HepG2 (cell line): Measurements from ENCODE around the gene MMS19. TPM values are rescaled to one million over a fixed set of nuclear protein-coding genes. Genes with fewer than 3 reads are reported as not detected.

Source experiments
- ATF4 ChIP-seq, 2 experiments: fragments of 450-650 bp in 1 of 2; sonication (generic) in 1 of 2; formaldehyde crosslinking; IDR thresholded peaks; 2 replicates each; pipeline versions ENCODE4 v1.5.0 to v1.8.0; 2020 to 2022; ENCODE audit warnings: mild to moderate bottlenecking in 1 of 2, missing genetic modification reagents in 1 of 2
- HINFP ChIP-seq: sonication (generic); formaldehyde crosslinking; IDR thresholded peaks from 2 replicates; pipeline ENCODE4 v1.4.0; 2020; ENCODE audit warnings: low read depth, mild to moderate bottlenecking, missing genetic modification reagents
- POLR2A ChIP-seq, 2 experiments: IDR thresholded peaks; 2 replicates each; pipeline ENCODE4 v1.6.1; 2011; ENCODE audit warnings: low read depth in 2 of 2, low read length in 2 of 2, mild to moderate bottlenecking in 1 of 2, moderate library complexity in 1 of 2; ENCODE audit not compliant: insufficient read depth in 1 of 2
- PRDM15 ChIP-seq: sonication (generic); formaldehyde crosslinking; IDR thresholded peaks from 2 replicates; pipeline ENCODE4 v1.4.0; 2020; ENCODE audit warnings: missing genetic modification reagents
- RAD21 ChIP-seq: fragments of 450-650 bp; formaldehyde crosslinking; IDR thresholded peaks from 2 replicates; pipeline ENCODE4 v1.5.0; 2020; ENCODE audit warnings: mild to moderate bottlenecking
- RARA ChIP-seq: IDR thresholded peaks from 2 replicates; pipeline ENCODE4 v1.6.1; 2016; ENCODE audit warnings: missing genetic modification reagents, missing compliant biosample characterization
- RBFOX2 ChIP-seq: fragments of 200-400 bp; formaldehyde crosslinking; IDR thresholded peaks from 2 replicates; pipeline ENCODE4 v1.6.1; 2017; ENCODE audit warnings: low read depth, mild to moderate bottlenecking, low read length
- YEATS2 ChIP-seq: sonication (generic); formaldehyde crosslinking; IDR thresholded peaks from 2 replicates; pipeline ENCODE4 v1.4.0; 2020; ENCODE audit warnings: missing genetic modification reagents, borderline replicate concordance
- ZBTB2 ChIP-seq: sonication (generic); formaldehyde crosslinking; IDR thresholded peaks from 2 replicates; pipeline ENCODE4 v1.8.0; 2022; ENCODE audit warnings: low read depth, missing genetic modification reagents
- ZBTB33 ChIP-seq: sonication (generic); formaldehyde crosslinking; IDR thresholded peaks from 2 replicates; pipeline ENCODE4 v1.4.0; 2020; ENCODE audit warnings: missing genetic modification reagents
- ZNF205 ChIP-seq: IDR thresholded peaks from 2 replicates; pipeline ENCODE4 v1.6.1; 2018; ENCODE audit warnings: missing biosample characterization, missing genetic modification reagents
- ZNF274 ChIP-seq: sonication (generic); formaldehyde crosslinking; IDR thresholded peaks from 2 replicates; pipeline ENCODE4 v1.5.1; 2020; ENCODE audit warnings: mild to moderate bottlenecking, missing genetic modification reagents
- ZNF44 ChIP-seq: sonication (generic); formaldehyde crosslinking; IDR thresholded peaks from 2 replicates; pipeline ENCODE4 v1.5.1; 2020; ENCODE audit warnings: mild to moderate bottlenecking, missing genetic modification reagents
- ZNF572 ChIP-seq: sonication (generic); formaldehyde crosslinking; IDR thresholded peaks from 2 replicates; pipeline ENCODE4 v1.5.1; 2020; ENCODE audit warnings: mild to moderate bottlenecking, missing genetic modification reagents
- ZNF878 ChIP-seq: sonication (generic); formaldehyde crosslinking; IDR thresholded peaks from 2 replicates; pipeline ENCODE4 v1.8.1; 2023; ENCODE audit warnings: mild to moderate bottlenecking, missing genetic modification reagents, moderate library complexity
- ZSCAN9 ChIP-seq: IDR thresholded peaks from 2 replicates; pipeline ENCODE4 v1.6.1; 2016; ENCODE audit warnings: borderline replicate concordance
- polyA plus RNA-seq, 8 experiments: library from polyadenylated mRNA; depleted of rRNA in 3 of 8; stranded (reverse) in 7 of 8; unstranded in 1 of 8; fragments of >200 nt; fragmentation: Illumina TruSeq in 4 of 8; extraction: Trizol in 4 of 8; gene quantifications; 2 replicates each; pipeline versions ENCODE4 v1.2.1 to v1.2.3, GENCODE V29; 2011 to 2016; ENCODE audit warnings: low read depth in 4 of 8, missing spikeins in 1 of 8, mixed read lengths in 1 of 8; ENCODE audit not compliant: insufficient read depth in 1 of 8
- total RNA-seq, 5 experiments: library from RNA; depleted of rRNA; stranded (reverse); fragments of >200 nt; fragmentation: Illumina TruSeq; extraction: Trizol; gene quantifications; 2 replicates each; pipeline ENCODE4 v1.2.3, GENCODE V29; 2016; ENCODE audit warnings: low read depth in 1 of 5
- TF ChIP-seq, protein P1 (sequence below): sonication (generic); formaldehyde crosslinking; IDR thresholded peaks from 2 replicates; pipeline ENCODE4 v1.8.0; 2022; ENCODE audit warnings: mild to moderate bottlenecking, missing genetic modification reagents, borderline replicate concordance

The MMS19 gene
- total and polyA plus RNA-seq, 2 of the 13 experiments (the other 11 are each of a cell fraction or from before 2014, with no cell fraction given), result 76.4 to 107 TPM

- peak; percentile 93 for TF ChIP-seq PRDM15 (CRISPR knock-in tag)
- TF ChIP-seq YEATS2 (CRISPR knock-in tag), result peak; percentile 72; the same call in 1 of the 2 replicates
- peak; percentile 97 for TF ChIP-seq RBFOX2
- 0 out of 2 replicates have a peak, but pooled peaks have one; percentile 1 for TF ChIP-seq RARA
- TF ChIP-seq ZNF205, result 0 out of 2 replicates have a peak, but pooled peaks have one; percentile 26
- TF ChIP-seq ZSCAN9 (CRISPR knock-in tag), result 0 out of 2 replicates have a peak, but pooled peaks have one; percentile 26
- peak; percentile 66 for TF ChIP-seq ZNF44 (CRISPR knock-in tag)
- TF ChIP-seq, protein P1, sequence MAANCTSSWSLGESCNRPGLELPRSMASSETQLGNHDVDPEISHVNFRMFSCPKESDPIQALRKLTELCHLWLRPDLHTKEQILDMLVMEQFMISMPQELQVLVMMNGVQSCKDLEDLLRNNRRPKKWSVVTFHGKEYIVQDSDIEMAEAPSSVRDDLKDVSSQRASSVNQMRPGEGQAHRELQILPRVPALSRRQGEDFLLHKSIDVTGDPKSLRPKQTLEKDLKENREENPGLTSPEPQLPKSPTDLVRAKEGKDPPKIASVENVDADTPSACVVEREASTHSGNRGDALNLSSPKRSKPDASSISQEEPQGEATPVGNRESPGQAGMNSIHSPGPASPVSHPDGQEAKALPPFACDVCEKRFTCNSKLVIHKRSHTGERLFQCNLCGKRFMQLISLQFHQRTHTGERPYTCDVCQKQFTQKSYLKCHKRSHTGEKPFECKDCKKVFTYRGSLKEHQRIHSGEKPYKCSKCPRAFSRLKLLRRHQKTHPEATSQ (CRISPR knock-in tag), result 0 out of 2 replicates have a peak, but pooled peaks have one; percentile 54
- TF ChIP-seq RAD21 (CRISPR knock-in tag), result peak; percentile 26
- peak; percentile 80; the same call in 1 of the 2 replicates for TF ChIP-seq ZBTB2 (CRISPR knock-in tag)
- peak; percentile 21 for TF ChIP-seq ZNF274 (CRISPR knock-in tag)
- 0 out of 4 replicates have a peak, but pooled peaks of 1 of the 2 experiments have one; percentile 53 for TF ChIP-seq ATF4 (CRISPR knock-in tag; IDR thresholded peaks at IDR 0.05)
- no peak for TF ChIP-seq ZNF572 (CRISPR knock-in tag)
- peak; percentile 21; the same call in 1 of the 2 replicates for TF ChIP-seq HINFP
- TF ChIP-seq POLR2A (IDR thresholded peaks at IDR 0.05; ENCODE audit: insufficient read depth in 1 of 2, low read depth in 2 of 2, low read length in 2 of 2), result peak; percentile 67 to 81
- TF ChIP-seq ZNF878, result no peak
- peak; percentile 45; the same call in 1 of the 2 replicates for TF ChIP-seq ZBTB33
Measured at GRCh38 chr10:97425964-97426775, 72.1 kb downstream of the MMS19 start, which contains the start of gene PGAM1 (continued).
